GM12873 (cell line): ENCODE results near the gene PRKAR1B.

Experiments
- TF ChIP-seq, protein P1 (sequence below): IDR thresholded peaks from 2 replicates; pipeline ENCODE4 v1.5.1; 2012; ENCODE audit warnings: low read depth, mild to moderate bottlenecking, moderate library complexity, low read length, control low read depth; ENCODE audit not compliant: insufficient read depth; ENCODE audit errors: missing control alignments

The PRKAR1B gene

DNA sequence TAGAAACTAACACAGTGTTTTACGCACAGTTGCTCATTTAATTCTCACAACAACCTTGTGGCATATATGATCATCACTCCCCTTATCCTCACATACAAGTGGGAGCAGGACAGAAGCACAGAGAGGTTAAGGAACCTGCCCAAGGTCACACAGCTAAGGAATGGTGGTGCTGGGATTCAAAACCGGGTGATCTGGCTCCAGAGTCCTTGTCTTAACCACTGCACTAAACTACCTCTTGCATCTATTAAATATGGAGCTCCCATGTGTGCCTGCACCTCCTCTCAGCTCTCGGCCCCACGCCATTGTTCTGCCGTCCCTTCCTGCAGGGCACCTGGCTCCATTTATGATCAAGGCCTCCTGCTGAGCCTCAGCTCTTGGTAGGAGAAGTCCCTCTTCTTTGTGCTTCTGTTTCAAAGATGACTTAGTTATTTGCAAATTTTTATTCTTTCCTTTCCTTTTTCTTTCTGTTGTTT, 107.7 kb downstream of the PRKAR1B start:
- TF ChIP-seq, protein P1, sequence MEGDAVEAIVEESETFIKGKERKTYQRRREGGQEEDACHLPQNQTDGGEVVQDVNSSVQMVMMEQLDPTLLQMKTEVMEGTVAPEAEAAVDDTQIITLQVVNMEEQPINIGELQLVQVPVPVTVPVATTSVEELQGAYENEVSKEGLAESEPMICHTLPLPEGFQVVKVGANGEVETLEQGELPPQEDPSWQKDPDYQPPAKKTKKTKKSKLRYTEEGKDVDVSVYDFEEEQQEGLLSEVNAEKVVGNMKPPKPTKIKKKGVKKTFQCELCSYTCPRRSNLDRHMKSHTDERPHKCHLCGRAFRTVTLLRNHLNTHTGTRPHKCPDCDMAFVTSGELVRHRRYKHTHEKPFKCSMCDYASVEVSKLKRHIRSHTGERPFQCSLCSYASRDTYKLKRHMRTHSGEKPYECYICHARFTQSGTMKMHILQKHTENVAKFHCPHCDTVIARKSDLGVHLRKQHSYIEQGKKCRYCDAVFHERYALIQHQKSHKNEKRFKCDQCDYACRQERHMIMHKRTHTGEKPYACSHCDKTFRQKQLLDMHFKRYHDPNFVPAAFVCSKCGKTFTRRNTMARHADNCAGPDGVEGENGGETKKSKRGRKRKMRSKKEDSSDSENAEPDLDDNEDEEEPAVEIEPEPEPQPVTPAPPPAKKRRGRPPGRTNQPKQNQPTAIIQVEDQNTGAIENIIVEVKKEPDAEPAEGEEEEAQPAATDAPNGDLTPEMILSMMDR = no peak

DNA sequence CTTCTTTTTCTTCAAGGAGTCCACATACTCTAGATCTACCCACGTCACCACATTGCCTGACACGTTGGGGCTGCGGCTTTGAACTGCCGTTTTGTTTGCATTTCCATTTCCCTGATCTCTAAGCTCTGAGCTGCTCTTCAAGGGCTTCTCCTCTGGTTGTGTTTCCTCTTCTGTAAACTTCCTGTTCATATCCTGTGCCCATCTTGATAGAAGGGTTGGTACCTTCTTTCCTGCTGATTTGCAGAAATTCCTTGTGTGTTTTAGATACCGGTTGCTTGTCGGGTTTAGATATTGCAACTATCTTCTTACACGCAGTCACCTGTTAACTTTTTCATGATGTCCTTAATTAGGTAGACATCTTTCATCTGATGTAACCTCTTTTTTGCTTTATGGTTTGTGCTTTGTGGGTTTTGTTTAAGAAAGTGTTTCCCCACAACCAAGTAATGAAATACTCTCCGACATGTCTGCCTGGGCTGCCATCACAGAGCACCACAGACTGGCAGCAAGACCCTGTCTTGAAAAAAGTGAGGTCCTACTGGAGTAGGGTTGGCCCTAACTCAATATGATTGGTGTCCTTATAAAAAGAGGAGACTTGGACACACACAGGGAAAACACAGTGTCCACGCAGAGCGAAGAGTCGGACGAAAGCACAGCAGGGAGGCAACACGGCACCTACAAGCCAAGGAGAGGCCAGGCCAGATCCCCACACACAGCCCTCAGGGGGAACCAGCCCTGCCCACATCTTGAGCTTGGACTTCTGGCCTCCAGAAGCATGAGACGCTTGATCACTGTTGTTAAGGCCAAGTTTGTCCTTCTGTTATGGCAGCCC, 108.3 kb downstream of the PRKAR1B start:
- TF ChIP-seq, protein P1 = no peak

DNA sequence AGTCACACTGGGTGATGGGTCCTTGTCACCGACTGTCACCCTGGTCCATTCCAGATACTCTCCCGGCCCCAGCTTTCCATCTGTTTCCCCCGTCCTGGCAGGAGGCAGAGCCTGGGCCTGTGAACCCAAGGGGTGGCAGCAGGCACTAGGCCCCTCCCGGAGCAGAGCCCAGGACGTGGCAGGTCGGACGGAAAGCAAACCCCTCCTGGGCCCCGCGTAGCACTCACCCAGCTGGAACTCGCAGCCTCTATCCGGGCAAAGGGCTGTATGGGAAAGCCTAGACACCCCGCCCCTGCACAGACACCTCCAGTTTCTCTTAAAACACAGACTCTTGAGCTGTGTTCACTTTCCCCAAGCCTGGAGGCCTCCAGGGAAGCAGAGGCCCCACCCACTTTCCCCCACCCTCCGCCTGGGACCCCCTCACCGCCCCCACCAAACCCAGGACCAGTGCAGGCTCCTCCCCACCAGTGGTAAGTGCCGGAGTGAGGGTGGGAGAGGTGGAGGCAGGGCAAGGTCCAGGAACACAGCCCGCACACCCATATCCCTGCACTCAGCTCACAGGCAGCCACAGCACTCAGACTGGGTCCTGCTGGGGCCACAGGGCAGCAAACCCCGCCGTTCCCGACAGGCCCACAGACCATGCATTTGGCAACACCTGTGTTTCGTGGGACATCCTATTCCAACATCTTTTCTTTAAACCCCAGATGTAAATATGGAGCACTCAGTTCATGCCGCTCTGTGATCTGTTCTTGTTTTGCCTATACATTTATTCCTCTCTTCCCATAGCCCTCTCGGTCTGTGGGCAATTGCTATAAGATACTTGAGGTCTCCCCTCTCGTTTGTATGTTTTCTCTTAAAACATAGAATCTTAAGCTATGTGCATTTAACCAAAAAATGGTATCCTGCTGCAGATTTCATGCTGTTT, 109.2 kb downstream of the PRKAR1B start:
- TF ChIP-seq, protein P1 = no peak

DNA sequence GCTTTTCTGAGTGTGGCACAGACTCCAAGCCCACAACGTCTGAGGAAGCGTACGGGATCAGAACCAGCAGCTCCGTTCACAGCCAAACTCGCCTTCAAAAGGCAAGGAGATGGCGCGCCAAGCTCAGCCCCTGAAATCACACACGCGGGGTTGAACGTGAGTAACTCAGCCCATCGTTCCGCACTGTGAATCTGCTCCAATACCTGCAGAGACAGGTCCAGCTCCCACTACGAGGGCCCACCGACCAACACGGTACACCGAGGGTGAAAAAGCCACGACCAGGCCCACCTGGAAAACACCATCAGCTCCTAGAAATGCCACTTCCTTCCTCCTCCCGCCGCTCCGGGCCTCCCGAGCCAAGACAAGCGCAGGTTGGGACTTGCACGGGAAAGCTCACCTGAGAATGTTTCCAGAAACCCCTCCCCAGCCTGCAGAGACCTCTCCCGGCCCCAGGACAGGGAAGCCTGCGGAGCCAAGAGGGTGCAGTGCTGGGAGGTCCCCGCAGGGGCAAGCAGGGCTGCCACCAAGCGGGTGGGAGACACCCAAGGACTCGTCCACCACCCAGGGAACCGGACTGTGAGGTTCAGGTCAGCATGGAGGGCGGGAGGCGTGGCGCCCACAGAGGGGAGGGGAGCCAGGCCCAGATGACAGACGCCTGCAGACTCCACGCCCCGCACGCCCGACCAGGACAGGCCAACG, 113.5 kb downstream of the PRKAR1B start:
- TF ChIP-seq, protein P1 = no peak

DNA sequence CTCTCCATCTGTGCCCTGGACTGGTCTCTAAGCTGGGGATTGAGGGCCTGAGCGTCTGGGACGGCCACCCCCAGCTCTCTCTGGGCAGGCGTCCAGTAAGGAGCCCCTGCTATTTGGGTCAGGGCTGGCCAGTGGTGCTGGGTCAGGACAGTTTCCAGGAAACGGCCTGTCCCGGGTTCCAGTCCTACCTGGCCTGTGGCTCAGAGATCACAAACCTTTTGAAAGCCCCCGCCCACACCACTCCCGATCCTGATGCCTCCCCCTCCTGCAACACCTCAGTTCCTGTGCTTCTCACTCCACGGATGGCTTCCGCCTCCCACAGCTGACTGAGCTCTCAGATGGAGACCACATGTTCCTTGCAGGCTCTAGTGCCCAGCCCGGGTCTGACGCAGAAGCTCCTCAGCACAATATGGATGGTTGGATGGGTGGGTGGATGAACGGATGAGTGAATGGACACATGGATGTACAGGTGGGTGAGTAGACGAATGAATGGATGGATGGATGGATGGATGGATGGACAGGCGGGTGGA, 115.7 kb downstream of the PRKAR1B start:
- TF ChIP-seq, protein P1 = no peak

DNA sequence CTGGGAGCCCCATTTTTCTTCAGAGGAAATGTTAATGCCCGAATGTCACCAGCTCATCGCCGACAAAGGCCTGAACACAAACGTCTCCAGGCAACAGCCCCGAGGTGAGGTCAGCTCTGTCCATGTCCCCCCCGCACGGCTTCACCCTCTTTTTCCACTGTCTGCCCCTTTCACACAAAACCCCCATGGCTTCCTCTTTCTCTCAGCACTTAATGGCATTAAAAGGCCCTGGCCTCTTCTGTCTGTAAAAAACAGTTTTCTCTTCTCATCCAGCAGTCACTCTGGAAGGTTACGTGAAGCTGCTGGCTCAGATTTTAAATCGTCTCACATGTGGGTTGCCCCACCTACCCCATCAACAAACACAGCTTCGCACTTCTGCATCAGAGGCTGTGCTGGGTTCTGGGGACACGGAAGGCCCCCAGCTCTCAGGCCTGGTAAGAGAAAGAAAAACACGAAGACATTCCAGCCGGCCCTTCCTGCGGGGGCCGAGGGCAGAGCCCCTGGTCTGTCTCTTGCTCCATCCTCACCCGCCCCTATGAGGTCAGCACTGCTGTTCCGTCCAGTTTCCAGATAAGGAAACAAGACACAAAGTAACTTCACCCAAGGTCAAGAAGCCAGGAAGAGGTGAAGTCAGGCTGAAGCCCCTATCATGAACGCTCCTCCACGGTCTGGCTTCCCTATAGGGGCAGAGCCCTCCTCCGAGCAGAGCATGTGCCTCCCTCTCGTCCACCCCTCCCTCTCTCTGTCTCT, 116.4 kb downstream of the PRKAR1B start:
- TF ChIP-seq, protein P1 = no peak
